IMR-90 (cell line): ENCODE measurements around the gene CARMIL1. TPM values are rescaled to one million over a fixed set of nuclear protein-coding genes. Genes with fewer than 3 reads are reported as not detected.

ENCODE experiments used
- ATAC-seq: fragments of 200-7000 bp; cut with Tn5 transposase; 2 replicates; pipeline ENCODE4 v1.9.1; 2020; ENCODE audit warnings: low read depth, mild to moderate bottlenecking, moderate library complexity
- BruUV-seq: library from RNA; stranded (reverse); fragments of 400-500 nt; replicated peaks from 2 replicates; lab custom pipeline; 2021; lab: Mats Ljungman, UMichigan
- CTCF ChIA-PET: fragments of 300-600 bp; formaldehyde crosslinking; extraction: SDS; loops from one replicate; lab custom pipeline; 2021; ENCODE audit warnings: antibody characterized with exemption; lab: Yijun Ruan, JAX
- POLR2A ChIA-PET: fragments of 300-600 bp; sonication (Branson Sonifier 250); formaldehyde crosslinking; loops from one replicate; lab custom pipeline; 2022; ENCODE audit warnings: antibody characterized with exemption; ENCODE audit not compliant: unreplicated experiment; lab: Charles Lee
- DNase-seq: peaks from one replicate; pipeline ENCODE4 v3.0.0; 2013
- H2AFZ ChIP-seq: replicated peaks from 2 replicates; pipeline ENCODE3; 2013; ENCODE audit warnings: low read length, mild to moderate bottlenecking; ENCODE audit not compliant: poor library complexity
- H2AK5ac ChIP-seq: 2 replicates; pipeline ENCODE4 v1.6.1; 2013; ENCODE audit warnings: low read depth, low read length, inconsistent platforms
- H2AK9ac ChIP-seq: replicated peaks from 2 replicates; pipeline ENCODE3; 2013; ENCODE audit warnings: mild to moderate bottlenecking, low read depth, low read length, moderate library complexity; ENCODE audit not compliant: poor library complexity
- H2BK120ac ChIP-seq: 2 replicates; pipeline ENCODE4 v1.6.1; 2013; ENCODE audit warnings: low read depth, low read length, inconsistent platforms
- H2BK15ac ChIP-seq: 3 replicates; pipeline ENCODE4 v1.6.1; 2013; ENCODE audit warnings: low read depth, low read length, inconsistent platforms
- H2BK20ac ChIP-seq: 2 replicates; pipeline ENCODE4 v1.6.1; 2013; ENCODE audit warnings: low read depth, mild to moderate bottlenecking, inconsistent platforms, low read length, moderate library complexity
- H2BK5ac ChIP-seq: 2 replicates; pipeline ENCODE4 v1.6.1; 2013; ENCODE audit warnings: mild to moderate bottlenecking, low read depth, low read length, inconsistent platforms; ENCODE audit not compliant: poor library complexity, severe bottlenecking
- H3K14ac ChIP-seq: replicated peaks from 2 replicates; pipeline ENCODE4 v1.6.1; 2013; ENCODE audit warnings: low read depth, low read length, inconsistent platforms
- H3K18ac ChIP-seq: 2 replicates; pipeline ENCODE4 v1.6.1; 2013; ENCODE audit warnings: low read depth, low read length, control low read depth
- H3K23ac ChIP-seq: 2 replicates; pipeline ENCODE4 v1.6.1; 2013; ENCODE audit warnings: low read depth, low read length, inconsistent platforms
- H3K27ac ChIP-seq: 2 replicates; pipeline ENCODE4 v1.5.1; 2013; ENCODE audit warnings: mild to moderate bottlenecking, control low read depth, low read length; ENCODE audit not compliant: insufficient read depth
- H3K27me3 ChIP-seq: 2 replicates; pipeline ENCODE4 v1.6.1; 2013; ENCODE audit warnings: low read length; ENCODE audit not compliant: control insufficient read depth, insufficient read depth
- H3K36me3 ChIP-seq: 2 replicates; pipeline ENCODE4 v1.6.1; 2013; ENCODE audit warnings: low read length, mixed read lengths; ENCODE audit not compliant: control insufficient read depth, insufficient read depth
- H3K4ac ChIP-seq: 2 replicates; pipeline ENCODE4 v1.6.1; 2013; ENCODE audit warnings: low read depth, low read length, inconsistent platforms
- H3K4me1 ChIP-seq: 2 replicates; pipeline ENCODE4 v1.6.1; 2013; ENCODE audit warnings: low read length, mixed read lengths; ENCODE audit not compliant: control insufficient read depth, insufficient read depth
- H3K4me2 ChIP-seq: 2 replicates; pipeline ENCODE4 v1.6.1; 2013; ENCODE audit warnings: low read depth, mild to moderate bottlenecking, control low read depth, low read length, moderate library complexity
- H3K4me3 ChIP-seq: 2 replicates; pipeline ENCODE4 v1.5.1; 2013; ENCODE audit warnings: low read depth, mild to moderate bottlenecking, control low read depth, low read length, moderate library complexity; ENCODE audit not compliant: insufficient read depth
- H3K56ac ChIP-seq: 2 replicates; pipeline ENCODE4 v1.6.1; 2013; ENCODE audit warnings: low read length, inconsistent platforms; ENCODE audit not compliant: insufficient read depth; ENCODE audit errors: extremely low read depth
- H3K79me1 ChIP-seq, 2 experiments: 2 replicates each; pipeline ENCODE4 v1.6.1; 2013; ENCODE audit warnings: low read length in 2 of 2, inconsistent platforms in 1 of 2, low read depth in 1 of 2
- H3K9ac ChIP-seq: 2 replicates; pipeline ENCODE4 v1.6.1; 2013; ENCODE audit warnings: low read depth, low read length, control low read depth
- H3K9me1 ChIP-seq: 2 replicates; pipeline ENCODE4 v1.6.1; 2013; ENCODE audit warnings: low read length, inconsistent platforms; ENCODE audit not compliant: insufficient read depth
- H3K9me3 ChIP-seq: 2 replicates; pipeline ENCODE4 v1.6.1; 2013; ENCODE audit warnings: low read length; ENCODE audit not compliant: control insufficient read depth, insufficient read depth
- H4K20me1 ChIP-seq: 2 replicates; pipeline ENCODE4 v1.6.1; 2013; ENCODE audit warnings: low read length, inconsistent platforms; ENCODE audit not compliant: insufficient read depth
- H4K5ac ChIP-seq: 2 replicates; pipeline ENCODE4 v1.6.1; 2013; ENCODE audit warnings: mild to moderate bottlenecking, low read depth, low read length, control low read depth
- H4K8ac ChIP-seq, 2 experiments: 2 replicates each; pipeline ENCODE4 v1.6.1; 2013; ENCODE audit warnings: low read depth in 2 of 2, low read length in 2 of 2, control low read depth in 1 of 2, inconsistent platforms in 1 of 2
- H4K91ac ChIP-seq: 2 replicates; pipeline ENCODE4 v1.6.1; 2013; ENCODE audit warnings: low read depth, low read length, inconsistent platforms; ENCODE audit not compliant: insufficient read depth
- BHLHE40 ChIP-seq: fragments of 150-350 bp; IDR thresholded peaks from 2 replicates; pipeline ENCODE4 v1.6.1; 2016; ENCODE audit warnings: mild to moderate bottlenecking, low read depth, low read length
- CEBPB ChIP-seq: IDR thresholded peaks from 2 replicates; pipeline ENCODE4 v1.6.1; 2012; ENCODE audit warnings: low read depth, low read length, improper control_type of control experiment
- CTCF ChIP-seq: conservative IDR thresholded peaks from 2 replicates; pipeline ENCODE4 v1.5.1; 2012; ENCODE audit warnings: mild to moderate bottlenecking, low read depth, low read length, improper control_type of control experiment
- ELK1 ChIP-seq: fragments of 150-350 bp; IDR thresholded peaks from 2 replicates; pipeline ENCODE4 v1.6.1; 2016; ENCODE audit warnings: low read depth, mild to moderate bottlenecking, low read length, moderate library complexity, borderline replicate concordance
- FOS ChIP-seq: fragments of 150-350 bp; IDR thresholded peaks from 2 replicates; pipeline ENCODE4 v1.6.1; 2016; ENCODE audit warnings: low read depth, low read length
- MAFK ChIP-seq: IDR thresholded peaks from 2 replicates; pipeline ENCODE4 v1.6.1; 2012; ENCODE audit warnings: low read depth, low read length, improper control_type of control experiment
- MAZ ChIP-seq: IDR thresholded peaks from 2 replicates; pipeline ENCODE4 v1.6.1; 2012; ENCODE audit warnings: low read depth, mild to moderate bottlenecking, low read length, improper control_type of control experiment, moderate library complexity, borderline replicate concordance
- MXI1 ChIP-seq: IDR thresholded peaks from 2 replicates; pipeline ENCODE4 v1.6.1; 2012; ENCODE audit warnings: low read depth, mild to moderate bottlenecking, low read length, moderate library complexity, borderline replicate concordance
- NFE2L2 ChIP-seq: fragments of 150-350 bp; IDR thresholded peaks from 2 replicates; pipeline ENCODE4 v1.6.1; 2016; ENCODE audit warnings: low read depth, mild to moderate bottlenecking, low read length
- POLR2A ChIP-seq: IDR thresholded peaks from 2 replicates; pipeline ENCODE4 v1.6.1; 2012; ENCODE audit warnings: mild to moderate bottlenecking, low read depth, low read length
- RCOR1 ChIP-seq: IDR thresholded peaks from 2 replicates; pipeline ENCODE4 v1.6.1; 2012; ENCODE audit warnings: mild to moderate bottlenecking, low read length, improper control_type of control experiment; ENCODE audit not compliant: insufficient replicate concordance
- RFX5 ChIP-seq: IDR thresholded peaks from 2 replicates; pipeline ENCODE4 v1.8.0; 2012; ENCODE audit warnings: low read depth, mild to moderate bottlenecking, low read length, moderate library complexity
- SMC3 ChIP-seq: fragments of 150-350 bp; IDR thresholded peaks from 2 replicates; pipeline ENCODE4 v1.6.1; 2016; ENCODE audit warnings: low read depth, mild to moderate bottlenecking, antibody characterized with exemption, low read length, moderate library complexity
- USF2 ChIP-seq: fragments of 150-350 bp; IDR thresholded peaks from 2 replicates; pipeline ENCODE4 v1.6.1; 2017; ENCODE audit warnings: mild to moderate bottlenecking, antibody characterized with exemption, low read length, low read depth
- WGBS, 2 experiments: methylation state at CpG; one replicate each; pipeline versions ENCODE4 v1.1.5 to v1.1.7; 2013; ENCODE audit warnings: missing lambda C conversion rate in 2 of 2; ENCODE audit not compliant: insufficient read length in 1 of 2; ENCODE audit errors: extremely low coverage in 2 of 2; 5-methylcytosine and 5-hydroxymethylcytosine counted together
- dilution Hi-C: fragments of 300-500 bp; cut with HindIII; formaldehyde crosslinking; loops from one replicate; pipeline ENCODE4 v1.14.3; 2018; ENCODE audit warnings: low sequenced_read_pairs; ENCODE audit not compliant: unreplicated experiment
- in situ Hi-C: fragments of 300-500 bp; cut with MboI; formaldehyde crosslinking; loops from 3 replicates; pipeline ENCODE4 v1.14.3; 2019; ENCODE audit warnings: low sequenced_read_pairs, inconsistent platforms, mixed read lengths
- intact Hi-C: fragments of 100-400 bp; cut with micrococcal nuclease; formaldehyde crosslinking; loops from 2 replicates; pipeline ENCODE4 v1.10.0; 2022
- polyA plus RNA-seq, 3 experiments: library from polyadenylated mRNA; depleted of rRNA; stranded (reverse); fragments of >200 nt; gene quantifications; 2 replicates each; pipeline ENCODE4 v1.2.3, GENCODE V29; 2012; ENCODE audit warnings: low replicate concordance in 1 of 3
- total RNA-seq: library from RNA; depleted of rRNA; stranded (reverse); fragments of >200 nt; gene quantifications from 2 replicates; pipeline ENCODE4 v1.2.3, GENCODE V29; 2012

Gene CARMIL1
- total and polyA plus RNA-seq, 2 of the 4 experiments (the other 2 are of a cell fraction) = 1.3 to 2.9 TPM

- Histone ChIP-seq H4K8ac (no peak overlapping the region), H3K4me1 (no peaks in the 10 kb centered on the region), H3K79me1 (no peaks in the 10 kb centered on the region), H3K56ac (no peak overlapping the region), H2BK120ac (no peak overlapping the region), H3K27me3 (no peaks in the 10 kb centered on the region), H4K5ac (no peak overlapping the region), H2AFZ (no peak overlapping the region), H2BK15ac (no peak overlapping the region), H2BK20ac (no peak overlapping the region), H3K27ac (no peak overlapping the region), H2BK5ac (no peak overlapping the region), H3K14ac (no peak overlapping the region), H3K4me2 (no peak overlapping the region), H2AK9ac (no peak overlapping the region), H2AK5ac (no peak overlapping the region), H3K9ac (no peak overlapping the region), H3K4me3 (no peak overlapping the region), H4K91ac (no peak overlapping the region), H3K9me1 (no peaks in the 10 kb centered on the region; the same call in 1 of the 2 replicates), H4K20me1 (no peaks in the 10 kb centered on the region), H3K36me3 (no peaks in the 10 kb centered on the region), H3K18ac (no peak overlapping the region), H3K9me3 (no peaks in the 10 kb centered on the region), H3K4ac (no peak overlapping the region), H3K23ac (no peak overlapping the region)
- DNase-seq = no peak
- ChIA-PET POLR2A (no interaction called here), CTCF (interaction anchor here (1.4 kb wide), 1 partner anchor 22 kb away, joined by 3 read pairs; no protein-coding TSS in a partner anchor)
- ATAC-seq = no peak
- dilution Hi-C loops (no loop called here), intact Hi-C loops (no loop called here), in situ Hi-C loops (no loop called here)
- no TSS peak for BruUV-seq
- no CpG with 5 or more reads among the region's 2 CpGs for WGBS, 2 experiments
- TF ChIP-seq ELK1 (no peak), MAFK (no peak), SMC3 (no peak), USF2 (no peak), RFX5 (no peak), MAZ (no peak), BHLHE40 (no peak), FOS (no peak), MXI1 (no peak), CEBPB (no peak), CTCF (no peak), NFE2L2 (no peak), RCOR1 (no peak), POLR2A (no peak)
These were observed 297.7 kb downstream of the CARMIL1 start for GRCh38 chr6:25576919-25577318.
